ENCODE measurements around the gene ZEB1.

GRCh38 chr10:31346953-31347352 lies 27.9 kb downstream of the ZEB1 start:
- TF ChIP-seq CTCF (IDR thresholded peaks at IDR 0.05; ENCODE audit: poor library complexity, severe bottlenecking), result no peak
- no peak for TF ChIP-seq EZH2 (IDR thresholded peaks at IDR 0.05; ENCODE audit: borderline replicate concordance, insufficient read depth, low read length, poor library complexity, severe bottlenecking)
- no peak for TF ChIP-seq EP300 (conservative IDR thresholded peaks at IDR 0.05; ENCODE audit: poor library complexity, severe bottlenecking)
- no peak for TF ChIP-seq SMC3 (conservative IDR thresholded peaks at IDR 0.05; ENCODE audit: poor library complexity)
- no peak for TF ChIP-seq POLR2AphosphoS5 (IDR thresholded peaks at IDR 0.05)

Data from neural cell (in vitro differentiated cells).